CD4-positive, alpha-beta T cell treated with Interleukin-17A for 1 hour (primary cell): Measurements from ENCODE around the gene P4HA2.

ENCODE experiments used
- DNase-seq: peaks from one replicate; pipeline ENCODE4 v3.0.0-alpha.2; 2020

The P4HA2 gene

DNA sequence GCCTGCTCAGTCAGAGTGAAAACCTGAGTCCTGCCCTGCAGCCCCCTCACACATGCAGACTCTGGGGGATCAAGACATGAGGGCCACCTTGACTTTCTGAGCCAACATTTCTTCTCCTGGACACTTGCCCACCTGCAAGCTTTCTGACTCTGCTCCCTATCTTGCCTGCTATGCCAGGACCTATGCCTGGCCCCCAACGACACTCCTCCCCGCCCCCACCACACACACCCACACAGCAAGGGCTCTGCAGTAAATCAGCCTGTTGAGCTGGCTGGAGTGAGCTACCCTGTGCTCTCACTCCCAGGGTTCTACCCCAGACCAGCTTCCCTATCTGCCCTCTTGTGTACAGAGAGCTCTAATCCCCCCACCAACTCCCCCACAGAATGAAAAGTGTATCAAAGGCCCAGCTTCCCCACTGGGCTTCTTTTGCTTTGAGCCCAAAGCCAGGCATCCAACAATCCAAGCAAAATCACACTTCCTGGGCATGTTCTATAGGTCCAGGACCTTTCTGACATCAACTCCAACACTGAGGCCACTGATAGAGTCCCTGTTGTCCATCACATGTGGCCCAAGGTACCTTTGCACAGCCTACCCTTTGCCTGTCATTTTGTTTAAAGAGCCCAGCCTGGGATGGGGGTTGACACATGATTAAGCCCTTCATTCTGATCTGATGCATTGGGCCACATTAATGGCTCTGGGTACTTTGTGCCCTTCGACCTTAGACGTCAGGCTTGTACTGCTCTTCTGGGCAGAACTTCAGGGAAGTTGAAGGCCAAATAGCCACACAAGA lies 37.1 kb upstream of the P4HA2 start:
- no peak for DNase-seq

GRCh38 chr5:132263548-132264261 lies 36.1 kb upstream of the P4HA2 start:
- DNase-seq: no peak

DNA sequence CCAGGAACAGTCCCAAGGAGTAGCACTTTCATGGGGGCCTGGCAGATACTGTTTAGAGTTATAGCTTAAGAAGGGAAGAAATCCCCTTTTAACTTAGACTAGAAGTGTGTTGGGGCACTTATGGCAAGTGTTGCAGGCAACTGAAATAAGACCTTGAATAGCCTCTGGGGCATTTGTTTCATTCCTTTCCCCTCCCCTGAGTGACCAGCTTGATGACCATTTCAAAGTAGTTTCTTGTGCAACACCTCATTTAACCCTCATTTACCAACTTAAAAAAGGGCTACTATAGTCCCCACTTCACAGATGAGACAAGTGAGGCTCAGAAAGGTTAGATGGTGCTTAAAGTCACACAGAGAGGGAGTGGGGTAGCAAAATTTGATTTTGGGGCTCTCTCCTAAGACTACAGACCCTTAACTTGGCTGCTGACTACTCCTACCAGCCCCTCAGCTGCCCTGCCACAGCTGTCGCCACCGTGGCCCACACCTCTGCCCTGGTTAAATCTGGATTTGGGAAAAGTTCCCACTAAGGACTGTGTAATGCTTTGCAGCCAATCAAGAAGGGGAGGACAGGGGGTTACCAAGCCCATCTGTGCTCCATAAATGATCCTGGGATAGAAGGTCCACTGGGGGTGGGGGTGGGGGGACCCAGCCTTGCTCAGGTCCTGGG lies 35.4 kb upstream of the P4HA2 start:
- no peak for DNase-seq

- DNase-seq: no peak
Measured at GRCh38 chr5:132261881-132262845, 34.5 kb upstream of the P4HA2 start.

DNA sequence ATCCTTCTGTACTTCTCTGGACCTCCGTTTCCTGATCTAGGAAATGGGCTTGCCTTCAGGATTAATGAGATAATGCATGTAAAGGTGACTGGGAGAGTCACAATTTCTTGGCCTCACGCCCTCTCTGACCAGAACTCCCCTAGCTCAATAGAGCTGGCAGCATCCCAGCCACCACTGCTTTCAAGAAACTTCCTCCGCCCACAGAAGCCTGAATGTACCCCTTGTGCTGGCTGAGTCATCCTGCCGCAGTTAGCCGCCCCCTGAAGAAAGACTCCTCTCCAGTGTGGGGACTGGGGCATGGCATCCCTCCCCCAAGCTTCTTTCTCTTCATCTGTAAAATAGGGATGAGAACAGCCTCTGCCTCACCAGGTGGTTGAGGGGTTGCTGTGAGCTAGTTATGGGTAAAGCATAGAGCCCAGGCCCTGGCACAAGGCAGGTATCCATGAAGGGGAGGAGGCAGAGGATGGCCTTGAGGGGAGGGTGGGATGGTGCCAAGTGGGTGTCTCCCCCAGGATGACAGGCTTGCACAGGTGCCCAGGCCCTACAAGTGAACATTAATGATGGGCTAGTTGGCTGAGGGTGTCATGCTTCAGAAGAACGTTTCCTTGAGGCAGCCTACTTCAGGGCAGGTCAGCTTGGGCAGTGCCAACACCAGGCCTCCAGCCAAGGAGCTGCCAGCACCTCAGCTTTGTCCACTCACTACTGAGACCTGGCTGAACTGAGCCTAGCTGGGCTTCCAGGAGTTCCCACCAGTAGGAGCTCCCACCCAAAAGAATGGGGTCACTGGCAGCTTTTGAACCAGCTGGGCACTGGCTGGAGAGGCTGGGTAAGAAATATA lies 33.3 kb upstream of the P4HA2 start:
- no peak for DNase-seq

- DNase-seq: no peak
Measured at GRCh38 chr5:132260051-132260450, 32.4 kb upstream of the P4HA2 start.

GRCh38 chr5:132259069-132259851 lies 31.6 kb upstream of the P4HA2 start:
- DNase-seq: no peak

DNA sequence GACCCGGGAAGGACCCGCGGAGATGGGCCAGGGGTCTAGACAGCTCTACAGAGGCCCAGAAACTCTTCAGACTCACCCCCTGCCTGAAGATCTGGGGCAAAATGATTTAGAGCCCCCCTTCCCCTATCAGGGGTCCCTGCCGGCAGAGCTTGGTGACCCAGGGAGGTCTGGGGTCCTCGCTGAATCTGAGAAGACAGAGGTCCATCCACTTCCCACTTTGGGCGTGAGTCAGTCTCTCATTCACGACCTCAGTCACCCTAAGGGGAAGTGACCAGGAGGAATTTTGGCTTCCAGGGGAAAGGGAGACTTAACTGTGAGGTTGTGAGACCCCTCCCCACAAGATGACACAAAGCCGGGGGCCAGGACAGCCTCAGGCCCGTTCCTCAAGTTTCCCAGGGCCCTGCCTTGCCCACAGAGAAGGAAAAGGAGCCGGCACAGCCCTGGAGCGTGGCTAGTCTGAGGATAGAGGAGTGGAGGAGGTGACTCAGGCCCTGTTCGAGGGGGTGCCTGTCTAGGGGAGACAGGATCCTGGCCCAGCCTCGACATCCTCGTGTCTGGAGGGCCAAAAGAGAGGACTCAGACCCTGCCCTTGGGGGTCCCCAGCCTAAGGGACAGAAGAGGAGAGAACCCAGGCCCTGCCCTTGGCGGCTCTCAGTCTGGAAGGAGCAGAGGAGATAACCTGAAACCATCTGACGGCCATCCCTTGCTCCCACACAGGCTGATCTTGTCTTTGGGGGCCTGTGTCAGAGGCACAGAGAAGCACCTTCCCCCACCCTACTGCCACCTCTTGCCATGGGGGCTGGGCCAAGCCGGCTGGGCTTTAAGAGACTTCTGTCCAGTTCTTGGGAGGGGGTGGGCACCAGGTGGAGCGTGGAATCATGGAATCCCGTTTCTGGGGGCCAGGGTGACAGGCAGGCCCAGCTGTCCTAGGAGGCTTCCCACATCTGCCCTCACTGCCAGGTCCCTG lies 30.7 kb upstream of the P4HA2 start:
- DNase-seq: no peak

DNA sequence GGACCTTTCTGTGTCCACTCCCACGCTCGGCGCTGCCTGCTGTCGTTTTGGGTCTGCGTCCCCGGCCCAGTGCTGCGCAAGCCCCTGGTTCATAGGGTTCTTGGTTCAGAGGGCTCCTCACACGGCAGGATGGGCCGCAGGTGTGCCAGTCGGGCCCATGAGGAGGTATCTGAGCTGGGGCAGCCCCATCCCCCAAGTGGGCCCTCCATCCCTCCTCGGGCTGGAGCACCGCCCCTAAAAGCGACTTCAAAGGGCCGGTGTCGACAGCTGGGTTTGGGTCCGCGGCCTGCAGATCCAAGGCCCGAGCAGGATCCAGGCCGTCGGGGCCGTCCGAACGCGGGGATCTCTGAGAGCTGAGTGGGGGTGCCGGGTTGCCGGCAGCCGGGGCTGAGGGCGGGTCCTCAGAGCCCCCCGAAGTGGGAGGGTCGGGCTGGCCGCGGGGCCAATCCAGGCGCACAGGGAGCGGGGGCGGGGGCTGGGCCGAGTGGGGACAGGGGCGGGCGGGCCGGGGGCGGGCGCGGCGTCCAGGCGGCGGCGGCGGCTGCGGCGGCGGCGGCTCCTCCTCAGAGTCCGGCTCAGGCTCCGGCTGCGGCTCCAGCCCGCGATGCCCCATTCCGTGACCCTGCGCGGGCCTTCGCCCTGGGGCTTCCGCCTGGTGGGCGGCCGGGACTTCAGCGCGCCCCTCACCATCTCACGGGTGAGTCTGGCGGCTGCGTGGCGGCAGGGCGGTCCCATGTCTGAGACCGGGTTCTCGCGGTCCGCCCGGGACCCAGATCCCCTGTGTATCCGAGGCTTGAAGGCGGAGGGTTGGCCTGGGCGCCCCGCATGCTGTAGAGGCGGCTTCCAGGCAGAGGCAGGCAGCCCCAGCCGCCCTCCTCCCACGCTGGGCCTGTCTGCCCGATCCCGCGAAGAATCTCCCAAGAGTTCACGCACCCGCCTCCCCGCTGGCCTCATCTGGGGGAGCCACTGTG lies 29.8 kb upstream of the P4HA2 start, which contains the start of gene PDLIM4:
Gene PDLIM4 (plus strand): TSS at position 566 of the 971 bp plus-strand sequence. CDS start 39 bp downstream, at position 605.
- no peak for DNase-seq

GRCh38 chr5:132256783-132257130 lies 29.1 kb upstream of the P4HA2 start:
- DNase-seq: no peak

DNA sequence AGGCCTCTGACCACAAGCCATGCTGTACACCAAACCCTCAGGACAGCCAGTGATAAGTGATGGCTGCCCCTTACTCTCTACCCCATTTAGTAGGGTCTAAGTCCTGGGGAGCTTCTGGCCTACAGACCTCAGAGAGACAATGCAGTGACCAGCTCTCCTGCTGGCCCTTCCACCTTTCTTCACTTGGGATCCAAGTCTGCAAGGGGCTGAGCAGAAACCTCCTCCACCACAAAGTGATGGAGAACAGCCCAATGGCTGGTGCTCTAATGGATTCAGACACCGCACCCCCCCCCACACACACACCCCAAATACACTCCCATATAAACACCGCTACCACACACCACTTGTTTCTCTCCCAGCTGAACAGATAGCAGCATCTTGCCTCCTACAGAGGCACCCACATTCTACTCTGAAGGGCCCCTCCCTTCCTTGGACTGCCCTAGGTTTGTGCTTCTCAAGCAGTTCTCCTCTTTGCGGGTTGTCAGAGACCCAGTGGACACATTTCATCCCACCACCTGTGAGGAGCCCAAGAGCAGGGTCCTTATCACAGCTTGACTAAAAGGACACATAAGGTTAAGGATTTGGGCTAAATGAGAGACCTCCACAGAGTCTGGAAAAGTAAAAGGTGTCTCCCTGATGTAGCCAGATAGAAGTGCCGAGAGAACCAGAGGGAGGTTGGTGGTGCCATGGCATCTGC lies 28.6 kb upstream of the P4HA2 start:
- DNase-seq: no peak

GRCh38 chr5:132254321-132254977 lies 26.8 kb upstream of the P4HA2 start:
- DNase-seq: no peak

GRCh38 chr5:132253452-132254320 lies 26.0 kb upstream of the P4HA2 start:
- no peak for DNase-seq

- no peak for DNase-seq
Measured at GRCh38 chr5:132253008-132253441, 25.4 kb upstream of the P4HA2 start.

DNA sequence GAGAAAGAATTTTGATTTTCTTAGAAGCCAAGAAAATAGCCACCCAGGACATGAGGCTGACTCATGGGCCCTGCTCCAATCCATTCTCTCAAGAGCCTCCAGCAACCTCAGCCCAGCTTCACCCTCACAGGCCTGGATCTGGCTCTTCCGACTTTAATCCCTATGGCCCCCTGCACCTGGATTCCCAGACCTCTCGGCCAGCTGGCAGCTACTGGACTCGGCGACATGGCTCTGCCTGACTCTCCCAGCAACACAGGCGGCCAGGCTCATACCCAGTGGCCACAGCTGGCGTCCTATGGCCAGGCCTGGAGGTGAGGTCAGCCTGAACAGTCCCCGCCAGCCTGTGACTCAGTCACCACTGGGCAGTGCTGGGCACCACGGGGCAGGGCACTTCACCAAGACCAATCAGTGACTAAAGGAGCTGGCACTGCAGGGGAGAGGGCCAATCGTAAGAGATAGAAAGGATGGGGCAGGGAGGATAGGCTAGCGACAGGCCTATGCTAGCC lies 23.6 kb upstream of the P4HA2 start:
- DNase-seq: no peak

DNA sequence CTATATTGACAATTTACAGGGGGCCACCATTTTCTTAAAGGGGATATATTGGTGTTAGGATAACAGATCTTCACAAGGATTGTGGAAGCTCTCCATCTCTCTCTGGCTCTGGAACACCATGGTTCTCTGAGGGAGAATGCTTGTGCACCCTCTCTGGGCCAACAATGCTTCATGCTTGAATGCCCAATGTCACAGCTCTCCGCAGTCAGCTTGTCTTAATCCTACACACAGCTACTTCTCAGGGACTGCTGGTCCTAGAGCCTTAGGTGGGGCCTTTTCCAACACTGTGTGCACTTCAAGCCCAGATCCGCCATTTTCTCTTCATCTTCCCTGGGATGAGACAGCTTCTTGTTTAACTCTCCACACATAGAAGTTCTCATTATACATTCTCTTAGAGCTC lies 22.9 kb upstream of the P4HA2 start:
- no peak for DNase-seq
